ENCODE measurements around the gene TRAF2. TPM values are rescaled to one million over a fixed set of nuclear protein-coding genes. Genes with fewer than 3 reads are reported as not detected.

Gene TRAF2
- total RNA-seq, 2 experiments from 2014 or later: 39.4 to 49.4 TPM

- peaks cover 7% of the 10 kb centered on the region for H3K36me3 Mint-ChIP-seq (ENCODE audit: low read depth)
- no peaks in the 10 kb centered on the region for H3K27me3 Mint-ChIP-seq
- peak overlapping the region; percentile 94 for H3K27ac Mint-ChIP-seq
- DNase-seq: peak; percentile 61
- ChIA-PET CTCF (interaction anchor here (0.5 to 1.2 kb wide), 4 partner anchors 13 to 134 kb away, joined by 3 to 4 read pairs (median 4); no protein-coding TSS in a partner anchor), POLR2A (no interaction called here)
- H3K9me3 Mint-ChIP-seq: peaks cover 7% of the 10 kb centered on the region
- H3K4me3 Mint-ChIP-seq: peak overlapping the region; percentile 41
- H3K4me1 Mint-ChIP-seq: peaks cover 37% of the 10 kb centered on the region
Observed at GRCh38 chr9:136960212-136960937, 74.1 kb downstream of the TRAF2 start.

- POLR2A ChIA-PET: no interaction called here
- CTCF ChIA-PET: interaction anchor here (0.5 to 0.9 kb wide), 3 partner anchors 13 to 135 kb away, joined by 3 to 4 read pairs (median 3); no protein-coding TSS in a partner anchor
- no peak overlapping the region for H3K4me3 Mint-ChIP-seq
Observed at GRCh38 chr9:136960938-136961275, 74.6 kb downstream of the TRAF2 start.

GRCh38 chr9:136961279-136962065, 75.2 kb downstream of the TRAF2 start:
- peak overlapping the region; percentile 41 for H3K27ac Mint-ChIP-seq
- H3K27me3 Mint-ChIP-seq: peaks cover 3% of the 10 kb centered on the region
- ChIA-PET CTCF (no interaction called here), POLR2A (no interaction called here)
- H3K4me1 Mint-ChIP-seq: peaks cover 48% of the 10 kb centered on the region
- H3K4me3 Mint-ChIP-seq: no peak overlapping the region
- peaks cover 4% of the 10 kb centered on the region for H3K9me3 Mint-ChIP-seq
- peaks cover 3% of the 10 kb centered on the region for H3K36me3 Mint-ChIP-seq (ENCODE audit: low read depth)
- DNase-seq: no peak

More at GRCh38 chr9:136960938-136961275, 74.6 kb downstream of the TRAF2 start:
- peaks cover 3% of the 10 kb centered on the region for H3K27me3 Mint-ChIP-seq
- peaks cover 7% of the 10 kb centered on the region for H3K9me3 Mint-ChIP-seq
- no peak for DNase-seq
- peaks cover 7% of the 10 kb centered on the region for H3K36me3 Mint-ChIP-seq (ENCODE audit: low read depth)
- peaks cover 42% of the 10 kb centered on the region for H3K4me1 Mint-ChIP-seq
- H3K27ac Mint-ChIP-seq: peak overlapping the region; percentile 41

- POLR2A ChIA-PET: no interaction called here
- no peak for DNase-seq
- H3K27me3 Mint-ChIP-seq: peaks cover 3% of the 10 kb centered on the region
- H3K27ac Mint-ChIP-seq: no peak overlapping the region
- H3K9me3 Mint-ChIP-seq: no peaks in the 10 kb centered on the region
- no peak overlapping the region for H3K4me3 Mint-ChIP-seq
- H3K4me1 Mint-ChIP-seq: peaks cover 49% of the 10 kb centered on the region
- CTCF ChIA-PET: interaction anchor here (1.3 kb wide), 1 partner anchor 67 kb away, joined by 3 read pairs; no protein-coding TSS in a partner anchor
- H3K36me3 Mint-ChIP-seq (ENCODE audit: low read depth): no peaks in the 10 kb centered on the region
Observed at GRCh38 chr9:136962163-136962562, 75.8 kb downstream of the TRAF2 start.

- Mint-ChIP-seq H3K27me3 (peaks cover 3% of the 10 kb centered on the region), H3K27ac (peak overlapping the region; percentile 31), H3K4me1 (peaks cover 49% of the 10 kb centered on the region), H3K36me3 (ENCODE audit: low read depth) (no peaks in the 10 kb centered on the region), H3K4me3 (no peak overlapping the region), H3K9me3 (no peaks in the 10 kb centered on the region)
- ChIA-PET CTCF (interaction anchor here (1.3 kb wide), 1 partner anchor 66 kb away, joined by 3 read pairs; no protein-coding TSS in a partner anchor), POLR2A (no interaction called here)
- DNase-seq: no peak
Observed at GRCh38 chr9:136962701-136963248, 76.5 kb downstream of the TRAF2 start.

GRCh38 chr9:136963341-136963740, 77.0 kb downstream of the TRAF2 start:
- ChIA-PET POLR2A (no interaction called here), CTCF (interaction anchor here (1.3 to 1.9 kb wide), 2 partner anchors 66 to 72 kb away, joined by 3 to 4 read pairs; no protein-coding TSS in a partner anchor)
- H3K4me1 Mint-ChIP-seq: peaks cover 49% of the 10 kb centered on the region
- DNase-seq: no peak
- H3K27me3 Mint-ChIP-seq: peaks cover 3% of the 10 kb centered on the region
- H3K4me3 Mint-ChIP-seq: no peak overlapping the region
- no peaks in the 10 kb centered on the region for H3K9me3 Mint-ChIP-seq
- no peaks in the 10 kb centered on the region for H3K36me3 Mint-ChIP-seq (ENCODE audit: low read depth)
- peak overlapping the region; percentile 31 for H3K27ac Mint-ChIP-seq

- ChIA-PET POLR2A (no interaction called here), CTCF (interaction anchor here (1.3 to 1.9 kb wide), 2 partner anchors 65 to 72 kb away, joined by 3 to 4 read pairs; no protein-coding TSS in a partner anchor)
- Mint-ChIP-seq H3K27me3 (peaks cover 3% of the 10 kb centered on the region), H3K4me1 (peaks cover 48% of the 10 kb centered on the region), H3K4me3 (no peak overlapping the region), H3K36me3 (ENCODE audit: low read depth) (no peaks in the 10 kb centered on the region), H3K9me3 (no peaks in the 10 kb centered on the region), H3K27ac (no peak overlapping the region)
- no peak for DNase-seq
Observed at GRCh38 chr9:136963751-136964150, 77.4 kb downstream of the TRAF2 start.

- POLR2A ChIA-PET: no interaction called here
- Mint-ChIP-seq H3K27ac (peak overlapping the region; percentile 78), H3K4me1 (peaks cover 44% of the 10 kb centered on the region), H3K4me3 (no peak overlapping the region), H3K9me3 (no peaks in the 10 kb centered on the region), H3K27me3 (peaks cover 3% of the 10 kb centered on the region), H3K36me3 (ENCODE audit: low read depth) (no peaks in the 10 kb centered on the region)
- CTCF ChIA-PET: interaction anchor here (0.6 to 1.9 kb wide), 4 partner anchors 11 to 82 kb away, joined by 3 to 4 read pairs (median 4); no protein-coding TSS in a partner anchor
- no peak for DNase-seq
Observed at GRCh38 chr9:136964171-136964689, 77.9 kb downstream of the TRAF2 start.

GRCh38 chr9:136964833-136965422, 78.6 kb downstream of the TRAF2 start:
- DNase-seq: no peak
- H3K27me3 Mint-ChIP-seq: peaks cover 3% of the 10 kb centered on the region
- no peak overlapping the region for H3K4me3 Mint-ChIP-seq
- H3K9me3 Mint-ChIP-seq: no peaks in the 10 kb centered on the region
- CTCF ChIA-PET: interaction anchor here (0.9 to 1.9 kb wide), 5 partner anchors 10 to 83 kb away, joined by 3 to 5 read pairs (median 4); no protein-coding TSS in a partner anchor
- POLR2A ChIA-PET: no interaction called here
- peak overlapping the region; percentile 78 for H3K27ac Mint-ChIP-seq
- H3K4me1 Mint-ChIP-seq: peaks cover 43% of the 10 kb centered on the region
- no peaks in the 10 kb centered on the region for H3K36me3 Mint-ChIP-seq (ENCODE audit: low read depth)

GRCh38 chr9:136965771-136966484, 79.6 kb downstream of the TRAF2 start:
- DNase-seq: peak; percentile 42
- Mint-ChIP-seq H3K4me3 (peak overlapping the region; percentile 14), H3K27ac (peak overlapping the region; percentile 77), H3K27me3 (peaks cover 3% of the 10 kb centered on the region), H3K9me3 (no peaks in the 10 kb centered on the region), H3K36me3 (ENCODE audit: low read depth) (no peaks in the 10 kb centered on the region), H3K4me1 (peaks cover 33% of the 10 kb centered on the region)
- POLR2A ChIA-PET: no interaction called here
- CTCF ChIA-PET: interaction anchor here (0.6 to 1.7 kb wide), 6 partner anchors 9 to 217 kb away, joined by 3 to 5 read pairs (median 4); no protein-coding TSS in a partner anchor

- Mint-ChIP-seq H3K27ac (no peak overlapping the region), H3K27me3 (peaks cover 3% of the 10 kb centered on the region), H3K36me3 (ENCODE audit: low read depth) (no peaks in the 10 kb centered on the region), H3K4me3 (no peak overlapping the region), H3K9me3 (no peaks in the 10 kb centered on the region), H3K4me1 (peaks cover 21% of the 10 kb centered on the region)
- CTCF ChIA-PET: interaction anchor here (1.9 kb wide), 1 partner anchor 10 kb away, joined by 5 read pairs; no protein-coding TSS in a partner anchor
- POLR2A ChIA-PET: no interaction called here
- DNase-seq: no peak
Observed at GRCh38 chr9:136968333-136969127, 82.2 kb downstream of the TRAF2 start.
